GM19455 (cell line): ENCODE results near the gene ENTREP1.
"Not testable (repeated sequence)": the region's sequence is repeated elsewhere in the genome, so short reads cannot be mapped to it uniquely, and the experiment has no call there.

Experiments
- ATAC-seq: cut with Tn5 transposase; IDR thresholded peaks from one replicate; pipeline ENCODE4 v1.9.1; 2021; ENCODE audit not compliant: unreplicated experiment

ENTREP1 gene

DNA sequence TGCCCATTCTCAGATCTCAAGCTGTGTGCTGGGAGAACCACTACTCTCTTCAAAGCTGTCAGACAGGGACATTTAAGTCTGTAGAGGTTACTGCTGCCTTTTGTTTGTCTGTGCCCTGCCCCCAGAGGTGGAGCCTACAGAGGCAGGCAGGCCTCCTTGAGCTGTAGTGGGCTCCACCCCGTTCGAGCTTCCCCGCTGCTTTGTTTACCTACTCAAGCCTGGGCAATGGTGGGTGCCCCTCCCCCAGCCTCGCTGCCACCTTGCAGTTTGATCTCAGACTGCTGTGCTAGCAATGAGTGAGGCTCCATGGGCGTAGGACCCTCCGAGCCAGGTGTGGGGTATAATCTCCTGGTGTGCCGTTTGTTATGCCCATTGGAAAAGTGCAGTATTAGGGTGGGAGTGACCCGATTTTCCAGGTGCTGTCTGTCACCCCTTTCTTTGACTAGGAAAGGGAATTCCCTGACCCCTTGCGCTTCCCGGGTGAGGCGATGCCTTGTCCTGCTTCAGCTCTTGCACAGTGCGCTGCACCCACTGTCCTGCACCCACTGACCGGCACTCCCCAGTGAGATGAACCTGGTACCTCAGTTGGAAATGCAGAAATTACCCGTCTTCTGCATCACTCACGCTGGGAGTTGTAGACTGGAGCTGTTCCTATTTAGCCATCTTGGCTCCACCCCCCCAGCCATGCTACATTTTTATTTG, 115.4 kb downstream of the ENTREP1 start:
- not testable (repeated sequence) for ATAC-seq
